SJSA1 (cell line): ENCODE data around the gene NPIPB13. TPM values are rescaled to one million over a fixed set of nuclear protein-coding genes. Genes with fewer than 3 reads are reported as not detected.
"Not testable (repeated sequence)": the region's sequence is repeated elsewhere in the genome, so short reads cannot be mapped to it uniquely, and the experiment has no call there.

Experiments used
- DNase-seq, 2 experiments: peaks; one replicate each; pipeline ENCODE4 v3.0.0-alpha.2; 2015 to 2020; ENCODE audit warnings: low spot score in 2 of 2, low read depth in 1 of 2
- H3K27ac ChIP-seq: fragments of 250-450 bp; sonication (Bioruptor Pico); 2 replicates; pipeline ENCODE4 v1.5.1; 2020; ENCODE audit warnings: mild to moderate bottlenecking, moderate library complexity
- H3K27me3 ChIP-seq: fragments of 250-450 bp; sonication (Bioruptor Pico); replicated peaks from 2 replicates; pipeline ENCODE4 v1.5.1; 2020; ENCODE audit warnings: mild to moderate bottlenecking, moderate library complexity
- H3K36me3 ChIP-seq: fragments of 250-450 bp; sonication (Bioruptor Pico); 2 replicates; pipeline ENCODE4 v1.5.1; 2020; ENCODE audit warnings: mild to moderate bottlenecking
- H3K4me1 ChIP-seq: fragments of 250-450 bp; sonication (Bioruptor Pico); replicated peaks from 2 replicates; pipeline ENCODE4 v1.6.1; 2021; ENCODE audit warnings: mild to moderate bottlenecking
- H3K4me3 ChIP-seq: fragments of 250-450 bp; sonication (Bioruptor Pico); 2 replicates; pipeline ENCODE4 v1.5.1; 2020; ENCODE audit warnings: mild to moderate bottlenecking
- H3K9me3 ChIP-seq: fragments of 250-450 bp; sonication (Bioruptor Pico); replicated peaks from 2 replicates; pipeline ENCODE4 v1.5.1; 2020; ENCODE audit warnings: mild to moderate bottlenecking
- total RNA-seq: library from RNA; depleted of rRNA; stranded (reverse); fragments of >200 nt; shearing (Covaris generic); gene quantifications from 2 replicates; pipeline ENCODE4 v1.2.3, GENCODE V29; 2014; rRNA removed

The NPIPB13 gene
- not detected in 2 replicates for total RNA-seq

GRCh38 chr16:30248379-30248778, at the start of gene NPIPB13:
Gene NPIPB13, minus strand, starts transcription at chr16:30248479. Its CDS starts 2,906 bp downstream, at chr16:30245573.
- not testable (repeated sequence) for DNase-seq, H3K4me3 ChIP-seq, H3K36me3 ChIP-seq, H3K4me1 ChIP-seq, H3K27me3 ChIP-seq, H3K9me3 ChIP-seq, H3K27ac ChIP-seq

GRCh38 chr16:30282357-30282756, 34.1 kb upstream of the NPIPB13 start:
- not testable (repeated sequence) for H3K4me1 ChIP-seq, H3K27me3 ChIP-seq, DNase-seq, H3K27ac ChIP-seq, H3K9me3 ChIP-seq, H3K36me3 ChIP-seq, H3K4me3 ChIP-seq

- not testable (repeated sequence) for H3K4me3 ChIP-seq, DNase-seq, H3K27ac ChIP-seq, H3K27me3 ChIP-seq, H3K9me3 ChIP-seq, H3K4me1 ChIP-seq, H3K36me3 ChIP-seq
These were observed 30.2 kb upstream of the NPIPB13 start for GRCh38 chr16:30278523-30278922.

GRCh38 chr16:30217082-30217481, 31.2 kb downstream of the NPIPB13 start:
- not testable (repeated sequence) for H3K9me3 ChIP-seq, H3K4me3 ChIP-seq, H3K4me1 ChIP-seq, H3K27ac ChIP-seq, H3K27me3 ChIP-seq, H3K36me3 ChIP-seq
- DNase-seq: peak in 1 of 2 experiments; percentile 41

- H3K4me1 ChIP-seq, H3K9me3 ChIP-seq, DNase-seq, H3K27ac ChIP-seq, H3K27me3 ChIP-seq, H3K4me3 ChIP-seq, H3K36me3 ChIP-seq: not testable (repeated sequence)
These were observed 36.9 kb downstream of the NPIPB13 start for GRCh38 chr16:30211414-30211813.

GRCh38 chr16:30209032-30209431, 39.2 kb downstream of the NPIPB13 start:
- not testable (repeated sequence) for H3K36me3 ChIP-seq, H3K4me3 ChIP-seq, H3K27ac ChIP-seq, H3K27me3 ChIP-seq, H3K4me1 ChIP-seq, H3K9me3 ChIP-seq
- peak in 1 of 2 experiments; percentile 8 for DNase-seq

GRCh38 chr16:30207063-30207704, 41.1 kb downstream of the NPIPB13 start:
- H3K4me1 ChIP-seq, H3K36me3 ChIP-seq, H3K27me3 ChIP-seq, H3K4me3 ChIP-seq, H3K27ac ChIP-seq, H3K9me3 ChIP-seq: not testable (repeated sequence)
- peak in 1 of 2 experiments; percentile 35 for DNase-seq

GRCh38 chr16:30206252-30206651, 42.0 kb downstream of the NPIPB13 start:
- H3K36me3 ChIP-seq, H3K4me1 ChIP-seq, H3K27ac ChIP-seq, H3K27me3 ChIP-seq, H3K4me3 ChIP-seq, H3K9me3 ChIP-seq, DNase-seq: not testable (repeated sequence)

GRCh38 chr16:30205541-30206236, 42.6 kb downstream of the NPIPB13 start:
- DNase-seq: peak in 1 of 2 experiments; percentile 27
- not testable (repeated sequence) for H3K9me3 ChIP-seq, H3K27ac ChIP-seq, H3K27me3 ChIP-seq, H3K4me3 ChIP-seq, H3K4me1 ChIP-seq, H3K36me3 ChIP-seq

- H3K4me3 ChIP-seq, H3K27ac ChIP-seq, H3K27me3 ChIP-seq, H3K4me1 ChIP-seq, H3K36me3 ChIP-seq, DNase-seq, H3K9me3 ChIP-seq: not testable (repeated sequence)
These were observed 48.5 kb downstream of the NPIPB13 start for GRCh38 chr16:30199608-30200343.

GRCh38 chr16:30199049-30199448, 49.2 kb downstream of the NPIPB13 start, which contains the start of gene SULT1A3:
Gene SULT1A3, plus strand, starts transcription at chr16:30199255. Its CDS starts 1,474 bp downstream, at chr16:30200729.
- not testable (repeated sequence) for DNase-seq, H3K4me1 ChIP-seq, H3K9me3 ChIP-seq, H3K27ac ChIP-seq, H3K4me3 ChIP-seq, H3K36me3 ChIP-seq, H3K27me3 ChIP-seq

Other genes with a start within 250 kb of the NPIPB13 start
- gene DOC2A, start 237.5 kb downstream of the NPIPB13 start, total RNA-seq: not detected in 2 replicates
- not detected in 2 replicates for gene C16orf92, start 225.3 kb downstream of the NPIPB13 start, total RNA-seq
- gene TLCD3B, start 217.2 kb downstream of the NPIPB13 start, total RNA-seq: 0.55 and 3.1 TPM in 2 replicates
- gene ALDOA, start 182.7 kb downstream of the NPIPB13 start, total RNA-seq: 758 and 762 TPM in 2 replicates
- 100 and 134 TPM in 2 replicates for gene PPP4C, start 172.5 kb downstream of the NPIPB13 start, total RNA-seq
- gene TBX6, start 156.6 kb downstream of the NPIPB13 start, total RNA-seq: not detected in 2 replicates
- gene YPEL3, start 152.3 kb downstream of the NPIPB13 start, total RNA-seq: 3.1 and 4.8 TPM in 2 replicates
- 0.50 TPM in 1 of 2 replicates, not detected in the other for gene GDPD3, start 134.9 kb downstream of the NPIPB13 start, total RNA-seq
- 18.6 and 23.3 TPM in 2 replicates for gene MAPK3, start 125.3 kb downstream of the NPIPB13 start, total RNA-seq
- gene CORO1A, start 64.9 kb downstream of the NPIPB13 start, total RNA-seq: 4.3 and 4.5 TPM in 2 replicates
- 156 and 420 TPM in 2 replicates for gene BOLA2B, start 54.8 kb downstream of the NPIPB13 start, total RNA-seq
- gene SLX1A, start 54.6 kb downstream of the NPIPB13 start, total RNA-seq: 14.3 and 43.6 TPM in 2 replicates
- 3.6 and 5.8 TPM in 2 replicates for gene SULT1A3, start 49.2 kb downstream of the NPIPB13 start, total RNA-seq
- gene CD2BP2, start 106.8 kb upstream of the NPIPB13 start, total RNA-seq: 55.8 and 60.7 TPM in 2 replicates
- gene TBC1D10B, start 122.0 kb upstream of the NPIPB13 start, total RNA-seq: 25.8 and 42.5 TPM in 2 replicates
- not detected in 2 replicates for gene MYL11, start 126.3 kb upstream of the NPIPB13 start, total RNA-seq
- not detected in 2 replicates for gene SEPTIN1, start 134.1 kb upstream of the NPIPB13 start, total RNA-seq
- 9.6 and 17.3 TPM in 2 replicates for gene ZNF48, start 146.9 kb upstream of the NPIPB13 start, total RNA-seq
- 27.0 and 51.8 TPM in 2 replicates for gene ZNF771, start 159.1 kb upstream of the NPIPB13 start, total RNA-seq
- gene DCTPP1, start 181.6 kb upstream of the NPIPB13 start, total RNA-seq: 10.5 and 31.6 TPM in 2 replicates
- 4.3 and 8.2 TPM in 2 replicates for gene SEPHS2, start 197.4 kb upstream of the NPIPB13 start, total RNA-seq
- not detected in 2 replicates for gene ITGAL, start 224.3 kb upstream of the NPIPB13 start, total RNA-seq